Endothelial cell (in vitro differentiated cells): ENCODE data around the gene FGF10. TPM values are rescaled to one million over a fixed set of nuclear protein-coding genes. Genes with fewer than 3 reads are reported as not detected.

ENCODE experiments used
- DNase-seq: peaks from one replicate; pipeline ENCODE4 v3.0.0; 2021; ENCODE audit warnings: low spot score
- H3K27ac Mint-ChIP-seq: one replicate; pipeline ENCODE4 v1.8.0; 2021; ENCODE audit warnings: mixed read lengths, inconsistent platforms; ENCODE audit not compliant: unreplicated experiment
- H3K27me3 Mint-ChIP-seq: one replicate; pipeline ENCODE4 v1.8.0; 2021; ENCODE audit warnings: mild to moderate bottlenecking, moderate library complexity, mixed read lengths, inconsistent platforms; ENCODE audit not compliant: unreplicated experiment
- H3K36me3 Mint-ChIP-seq: one replicate; pipeline ENCODE4 v1.8.0; 2021; ENCODE audit warnings: mild to moderate bottlenecking, low read depth, mixed read lengths, inconsistent platforms; ENCODE audit not compliant: unreplicated experiment
- H3K4me1 Mint-ChIP-seq: one replicate; pipeline ENCODE4 v1.8.0; 2021; ENCODE audit warnings: mild to moderate bottlenecking, mixed read lengths, inconsistent platforms; ENCODE audit not compliant: unreplicated experiment
- H3K4me3 Mint-ChIP-seq: one replicate; pipeline ENCODE4 v1.8.0; 2021; ENCODE audit warnings: mild to moderate bottlenecking, mixed read lengths, inconsistent platforms; ENCODE audit not compliant: unreplicated experiment
- H3K9me3 Mint-ChIP-seq: one replicate; pipeline ENCODE4 v1.8.0; 2021; ENCODE audit warnings: mixed read lengths, inconsistent platforms; ENCODE audit not compliant: unreplicated experiment
- total RNA-seq: library from RNA; stranded (reverse); fragmentation: NEBNext Ultra II Directional; extraction: Animal tissue kit (Norgen Biotek cat#: 25700); gene quantifications from one replicate; pipeline ENCODE4 v1.2.1, GENCODE V29; 2021; ENCODE audit not compliant: unreplicated experiment
- TF ChIP-seq, protein P1 (sequence below): fragments of 200-600 bp; sonication (generic); IDR thresholded peaks from one replicate; pipeline ENCODE4 v1.5.0; 2021; ENCODE audit warnings: antibody characterized with exemption; ENCODE audit not compliant: unreplicated experiment

The FGF10 gene
- total RNA-seq, 1 donor from 2014 or later = 0.15 TPM

- Mint-ChIP-seq H3K27me3 (no peaks in the 10 kb centered on the region), H3K4me1 (no peaks in the 10 kb centered on the region), H3K36me3 (no peaks in the 10 kb centered on the region), H3K27ac (no peak overlapping the region), H3K4me3 (no peak overlapping the region), H3K9me3 (no peaks in the 10 kb centered on the region)
- no peak for DNase-seq
- TF ChIP-seq, protein P1, sequence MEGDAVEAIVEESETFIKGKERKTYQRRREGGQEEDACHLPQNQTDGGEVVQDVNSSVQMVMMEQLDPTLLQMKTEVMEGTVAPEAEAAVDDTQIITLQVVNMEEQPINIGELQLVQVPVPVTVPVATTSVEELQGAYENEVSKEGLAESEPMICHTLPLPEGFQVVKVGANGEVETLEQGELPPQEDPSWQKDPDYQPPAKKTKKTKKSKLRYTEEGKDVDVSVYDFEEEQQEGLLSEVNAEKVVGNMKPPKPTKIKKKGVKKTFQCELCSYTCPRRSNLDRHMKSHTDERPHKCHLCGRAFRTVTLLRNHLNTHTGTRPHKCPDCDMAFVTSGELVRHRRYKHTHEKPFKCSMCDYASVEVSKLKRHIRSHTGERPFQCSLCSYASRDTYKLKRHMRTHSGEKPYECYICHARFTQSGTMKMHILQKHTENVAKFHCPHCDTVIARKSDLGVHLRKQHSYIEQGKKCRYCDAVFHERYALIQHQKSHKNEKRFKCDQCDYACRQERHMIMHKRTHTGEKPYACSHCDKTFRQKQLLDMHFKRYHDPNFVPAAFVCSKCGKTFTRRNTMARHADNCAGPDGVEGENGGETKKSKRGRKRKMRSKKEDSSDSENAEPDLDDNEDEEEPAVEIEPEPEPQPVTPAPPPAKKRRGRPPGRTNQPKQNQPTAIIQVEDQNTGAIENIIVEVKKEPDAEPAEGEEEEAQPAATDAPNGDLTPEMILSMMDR = no peak
These were observed 68.0 kb downstream of the FGF10 start for GRCh38 chr5:44321144-44321725.

DNA sequence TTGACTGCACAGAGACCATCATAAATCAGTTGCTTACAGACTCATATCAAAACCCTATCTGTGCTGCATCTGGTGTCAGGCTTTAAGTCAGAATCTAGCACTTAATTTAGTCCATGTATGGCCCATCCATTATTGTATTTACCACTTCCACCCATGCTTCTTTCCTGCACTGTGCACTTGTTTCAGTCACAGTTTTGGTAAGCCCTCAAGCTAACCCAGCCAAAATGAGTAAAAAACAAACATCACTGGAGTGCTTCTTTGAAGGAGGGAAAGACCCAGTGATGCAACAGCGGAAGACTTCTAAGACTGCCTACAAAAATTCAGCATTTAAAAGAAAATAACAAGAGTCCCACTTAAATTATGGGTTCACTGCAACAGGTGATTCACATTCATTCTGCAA lies 69.0 kb downstream of the FGF10 start:
- Mint-ChIP-seq H3K36me3 (no peaks in the 10 kb centered on the region), H3K27ac (no peak overlapping the region), H3K4me3 (no peak overlapping the region), H3K27me3 (no peaks in the 10 kb centered on the region), H3K9me3 (no peaks in the 10 kb centered on the region), H3K4me1 (no peaks in the 10 kb centered on the region)
- DNase-seq = no peak
- TF ChIP-seq, protein P1 = no peak

- no peaks in the 10 kb centered on the region for H3K36me3 Mint-ChIP-seq
- no peak for DNase-seq
These were observed 70.3 kb downstream of the FGF10 start for GRCh38 chr5:44318883-44319282.

GRCh38 chr5:44312374-44312773 lies 76.8 kb downstream of the FGF10 start:
- DNase-seq = no peak
- Mint-ChIP-seq H3K4me3 (no peak overlapping the region), H3K9me3 (no peaks in the 10 kb centered on the region), H3K27me3 (no peaks in the 10 kb centered on the region), H3K4me1 (no peaks in the 10 kb centered on the region), H3K27ac (no peak overlapping the region), H3K36me3 (no peaks in the 10 kb centered on the region)
- TF ChIP-seq, protein P1 = no peak

More at GRCh38 chr5:44318883-44319282, 70.3 kb downstream of the FGF10 start:
- no peaks in the 10 kb centered on the region for H3K9me3 Mint-ChIP-seq
- H3K4me3 Mint-ChIP-seq = no peak overlapping the region
- no peaks in the 10 kb centered on the region for H3K4me1 Mint-ChIP-seq
- no peak overlapping the region for H3K27ac Mint-ChIP-seq
- H3K27me3 Mint-ChIP-seq = no peaks in the 10 kb centered on the region
- TF ChIP-seq, protein P1 = no peak

DNA sequence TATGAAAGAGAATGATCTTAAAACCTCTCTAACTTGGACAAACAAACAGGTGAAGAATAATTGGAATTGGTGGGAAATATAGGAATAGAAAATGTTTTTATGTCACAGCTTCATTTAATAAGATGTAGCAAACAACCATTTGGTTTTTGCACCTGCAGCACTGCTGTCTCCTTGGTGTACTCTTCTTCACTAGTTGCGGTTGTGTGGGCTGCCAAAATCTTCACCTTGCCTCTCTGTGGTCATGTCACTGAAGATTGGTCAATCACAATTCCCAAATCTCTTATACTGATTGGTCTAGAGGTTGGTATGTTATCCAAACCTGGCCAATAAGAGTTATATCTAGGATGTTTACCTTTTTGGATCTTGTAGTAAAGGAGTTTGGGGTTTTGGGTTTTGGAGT lies 88.7 kb downstream of the FGF10 start:
- H3K27ac Mint-ChIP-seq = no peak overlapping the region
- H3K4me1 Mint-ChIP-seq = peaks cover 2% of the 10 kb centered on the region
- no peak for DNase-seq
- TF ChIP-seq, protein P1 = no peak
- H3K9me3 Mint-ChIP-seq = no peaks in the 10 kb centered on the region
- peaks cover 4% of the 10 kb centered on the region for H3K27me3 Mint-ChIP-seq
- H3K36me3 Mint-ChIP-seq = no peaks in the 10 kb centered on the region
- H3K4me3 Mint-ChIP-seq = no peak overlapping the region
